GM12873 (cell line): ENCODE measurements around the gene CREG2.

Experiments
- CTCF ChIP-seq: IDR thresholded peaks from 2 replicates; pipeline ENCODE4 v1.5.1; 2012; ENCODE audit warnings: low read depth, mild to moderate bottlenecking, moderate library complexity, low read length, control low read depth; ENCODE audit not compliant: insufficient read depth; ENCODE audit errors: missing control alignments

Gene CREG2

DNA sequence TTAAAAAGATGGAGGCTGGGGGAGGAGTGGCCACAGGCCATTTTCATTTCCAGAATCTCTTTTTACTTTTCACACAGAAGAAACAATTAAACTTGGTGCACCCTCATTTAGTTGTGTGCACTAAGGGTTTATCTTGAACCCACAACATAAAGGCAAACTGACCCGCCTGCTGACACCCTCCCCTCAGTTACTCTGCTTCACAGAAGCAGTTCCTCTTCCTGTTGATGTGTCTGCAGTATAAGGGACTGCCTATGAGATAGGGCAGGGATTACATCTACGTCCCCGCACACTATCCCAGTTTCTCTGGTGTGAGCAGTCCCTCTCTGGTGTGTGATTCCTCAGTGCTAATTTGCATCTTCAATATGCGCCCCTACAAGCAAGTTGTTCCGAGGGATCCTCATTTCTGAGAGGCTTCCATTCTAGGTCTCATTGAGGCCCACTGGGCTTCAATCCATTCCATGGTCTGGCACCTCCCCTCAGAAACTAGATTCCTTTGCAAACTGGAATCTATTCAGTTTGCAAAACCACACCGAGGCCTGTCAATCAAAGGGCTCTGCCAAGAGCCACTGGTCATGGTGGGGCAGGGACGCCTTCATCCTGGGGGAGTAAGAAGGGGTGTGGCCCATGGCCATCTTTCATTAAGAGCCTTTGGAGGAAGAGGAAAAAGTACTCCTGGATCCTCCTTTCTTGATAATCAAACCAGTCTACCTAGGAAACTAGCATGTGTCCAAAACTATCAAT, 12.3 kb downstream of the CREG2 start:
- no peak for TF ChIP-seq CTCF

GRCh38 chr2:101372792-101373191, 14.5 kb downstream of the CREG2 start:
- no peak for TF ChIP-seq CTCF

- TF ChIP-seq CTCF: no peak
Observed at GRCh38 chr2:101371636-101372035, 15.7 kb downstream of the CREG2 start.

- TF ChIP-seq CTCF: no peak
Observed at GRCh38 chr2:101369100-101369499, 18.2 kb downstream of the CREG2 start.

DNA sequence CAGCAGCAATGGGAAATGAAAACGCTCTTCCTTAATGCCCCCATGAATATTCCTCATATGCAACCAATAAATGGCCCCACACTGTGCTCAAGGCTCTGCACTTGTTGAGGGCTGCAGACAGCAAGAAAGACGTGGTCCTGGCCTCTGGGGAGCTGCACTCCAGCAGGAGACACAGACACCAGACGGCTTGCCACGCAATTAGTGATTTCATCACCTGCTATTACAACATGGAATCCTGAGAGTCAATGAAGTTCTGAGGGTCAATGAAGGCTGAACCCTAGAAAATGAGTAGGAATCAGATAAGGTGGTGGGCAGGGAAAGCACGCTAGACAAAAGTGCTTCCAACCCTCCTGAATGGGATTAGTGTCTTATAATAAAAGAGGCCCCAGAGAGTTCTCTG, 18.9 kb downstream of the CREG2 start:
- no peak for TF ChIP-seq CTCF

DNA sequence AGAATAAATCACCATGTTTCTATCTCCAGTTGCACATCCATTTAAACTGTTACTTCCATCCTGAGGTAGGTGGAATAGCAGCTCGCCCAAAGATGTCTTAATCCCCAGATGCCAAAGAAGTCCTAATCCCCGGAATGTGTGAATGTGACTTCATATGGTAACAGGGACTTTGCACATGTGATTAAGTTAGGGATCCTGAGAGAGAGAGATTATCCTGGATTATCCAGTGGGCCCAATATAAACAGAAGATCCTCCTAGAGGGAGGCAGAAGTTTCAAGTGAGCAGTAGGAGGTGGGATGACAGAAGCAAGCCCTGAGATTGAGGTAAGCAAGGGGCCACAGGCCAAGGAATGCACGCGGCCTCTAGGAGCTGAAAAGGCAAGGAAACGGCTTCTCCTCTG, 19.8 kb downstream of the CREG2 start:
- no peak for TF ChIP-seq CTCF

- TF ChIP-seq CTCF: no peak
Observed at GRCh38 chr2:101364878-101365277, 22.4 kb downstream of the CREG2 start.
